Neural progenitor cell (in vitro differentiated cells): Measurements from ENCODE around the gene MOGAT3.

ENCODE experiments used
- CTCF ChIP-seq: fragments of 200-600 bp; sonication (generic); IDR thresholded peaks from 2 replicates; pipeline ENCODE4 v1.5.1; 2017; ENCODE audit warnings: antibody characterized with exemption, mild to moderate bottlenecking
- EZH2 ChIP-seq: fragments of 200-600 bp; sonication (generic); IDR thresholded peaks from 2 replicates; pipeline ENCODE4 v1.6.1; 2017; ENCODE audit warnings: antibody characterized with exemption, mild to moderate bottlenecking, moderate library complexity
- EZH2phosphoT487 ChIP-seq: fragments of 200-600 bp; sonication (generic); IDR thresholded peaks from 2 replicates; pipeline ENCODE4 v1.6.1; 2017; ENCODE audit warnings: antibody characterized with exemption

- no peak for TF ChIP-seq CTCF
- no peak for TF ChIP-seq EZH2
- TF ChIP-seq EZH2phosphoT487: no peak
Observed at GRCh38 chr7:101236292-101236835, 35.5 kb upstream of the MOGAT3 start.
